ENCODE results near the gene RNF224.
"Not testable (repeated sequence)": the region's sequence is repeated elsewhere in the genome, so short reads cannot be mapped to it uniquely, and the experiment has no call there.

The RNF224 gene

DNA sequence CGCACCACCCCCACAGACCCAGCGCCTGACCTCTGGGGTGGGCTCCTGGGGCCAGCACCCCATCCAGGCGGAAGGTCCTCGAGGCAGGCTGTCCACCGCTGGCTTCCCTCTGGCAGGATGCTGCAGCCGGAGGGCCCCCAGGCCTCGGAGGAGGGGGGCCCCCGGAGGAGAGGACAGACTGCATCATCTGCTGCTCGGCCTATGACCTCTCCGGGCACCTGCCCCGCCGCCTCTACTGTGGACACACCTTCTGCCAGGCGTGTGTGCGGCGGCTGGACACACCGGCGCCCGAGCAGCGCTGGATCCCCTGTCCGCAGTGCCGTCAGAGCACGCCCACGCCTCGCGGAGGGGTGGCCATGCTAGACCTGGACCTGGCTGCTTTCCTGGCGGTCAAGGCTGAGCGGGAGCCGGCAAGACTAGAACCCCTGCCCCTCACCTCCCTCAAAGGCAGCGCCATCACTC, 1.2 kb downstream of the RNF224 start:
- no peak for DNase-seq

DNA sequence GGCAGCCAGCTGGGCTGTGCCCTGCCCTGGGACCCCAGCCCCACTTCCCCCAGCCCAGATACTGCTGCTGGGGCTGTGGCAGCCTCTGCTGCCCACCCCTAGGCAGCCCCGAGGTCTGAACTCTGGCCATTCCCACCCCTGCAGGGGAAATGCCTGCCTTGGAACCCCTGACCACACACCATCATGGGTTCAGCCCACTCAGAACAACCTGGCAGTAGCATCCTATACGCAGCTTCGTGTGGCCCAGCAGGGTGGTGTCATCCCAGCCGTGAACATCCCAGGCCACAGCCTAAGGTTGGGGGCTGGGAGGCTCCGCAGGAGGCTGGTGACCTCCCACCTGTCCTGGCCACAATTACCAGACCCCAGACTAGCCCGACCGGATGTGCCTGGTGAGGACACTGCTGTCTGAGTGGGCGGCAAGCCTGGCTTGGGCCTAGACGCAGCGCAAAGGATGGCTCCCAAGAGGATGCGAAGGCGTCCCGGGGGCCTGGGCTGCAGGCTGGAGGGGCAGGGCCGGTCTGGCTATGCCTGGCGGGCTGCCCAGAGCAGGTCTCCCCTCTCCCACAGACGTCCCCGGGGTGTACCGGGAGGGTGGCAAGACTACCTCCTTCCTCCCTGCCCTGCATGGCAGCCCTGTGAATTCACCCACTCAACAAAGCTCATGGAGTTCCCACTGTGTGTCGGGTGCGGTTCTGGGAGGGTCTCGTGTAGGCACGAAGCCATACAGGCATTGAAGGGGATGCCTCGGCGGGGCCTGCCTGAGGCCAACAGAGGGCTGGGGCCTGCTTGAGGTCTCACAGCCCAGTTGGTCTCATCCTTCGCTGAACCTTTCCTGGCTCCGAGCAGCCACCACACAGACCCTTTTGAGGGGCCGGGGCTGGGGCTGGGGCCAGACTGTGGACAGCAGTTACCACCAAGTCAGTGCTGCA, 1.9 kb downstream of the RNF224 start:
- DNase-seq: no peak

DNA sequence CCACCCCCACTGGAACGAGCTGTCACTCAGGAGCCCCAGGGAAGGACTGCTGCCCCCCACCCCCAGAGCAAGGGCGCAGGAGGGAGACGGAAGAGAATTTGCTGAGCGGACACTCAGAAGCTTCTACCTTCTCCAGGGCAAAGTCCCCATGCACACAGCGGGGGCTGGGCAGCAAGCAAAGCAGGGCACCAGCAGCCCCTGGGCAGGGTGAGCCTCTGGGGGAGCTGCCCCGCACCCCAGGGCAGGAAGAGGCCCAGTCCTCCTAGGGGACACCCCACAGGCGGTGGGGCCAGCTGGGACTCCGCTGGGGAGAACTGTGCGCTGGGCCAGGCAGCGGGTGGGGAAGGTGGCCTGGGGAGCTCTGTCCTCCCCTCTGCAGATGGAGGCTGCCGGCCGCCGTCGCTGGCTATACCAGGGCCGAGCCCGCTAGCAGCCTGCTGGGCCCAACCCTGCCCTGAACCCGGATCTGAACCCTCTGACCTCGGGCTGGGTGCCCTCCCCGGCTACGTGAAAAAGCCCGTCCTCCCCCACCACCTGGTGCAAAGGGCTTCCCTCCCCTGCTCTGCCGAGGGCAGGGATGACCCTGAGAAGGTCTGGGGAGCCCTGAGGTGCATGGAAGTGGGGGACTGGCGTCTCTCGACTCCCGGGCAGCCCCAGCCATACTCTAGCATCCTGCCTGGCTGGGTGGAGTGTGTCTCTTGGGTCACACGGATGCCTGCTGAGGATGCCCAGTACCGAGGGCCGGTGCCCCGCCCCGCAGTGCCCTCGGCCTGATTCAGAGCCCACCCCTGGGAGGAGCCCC, 2.8 kb downstream of the RNF224 start:
- DNase-seq: no peak

DNA sequence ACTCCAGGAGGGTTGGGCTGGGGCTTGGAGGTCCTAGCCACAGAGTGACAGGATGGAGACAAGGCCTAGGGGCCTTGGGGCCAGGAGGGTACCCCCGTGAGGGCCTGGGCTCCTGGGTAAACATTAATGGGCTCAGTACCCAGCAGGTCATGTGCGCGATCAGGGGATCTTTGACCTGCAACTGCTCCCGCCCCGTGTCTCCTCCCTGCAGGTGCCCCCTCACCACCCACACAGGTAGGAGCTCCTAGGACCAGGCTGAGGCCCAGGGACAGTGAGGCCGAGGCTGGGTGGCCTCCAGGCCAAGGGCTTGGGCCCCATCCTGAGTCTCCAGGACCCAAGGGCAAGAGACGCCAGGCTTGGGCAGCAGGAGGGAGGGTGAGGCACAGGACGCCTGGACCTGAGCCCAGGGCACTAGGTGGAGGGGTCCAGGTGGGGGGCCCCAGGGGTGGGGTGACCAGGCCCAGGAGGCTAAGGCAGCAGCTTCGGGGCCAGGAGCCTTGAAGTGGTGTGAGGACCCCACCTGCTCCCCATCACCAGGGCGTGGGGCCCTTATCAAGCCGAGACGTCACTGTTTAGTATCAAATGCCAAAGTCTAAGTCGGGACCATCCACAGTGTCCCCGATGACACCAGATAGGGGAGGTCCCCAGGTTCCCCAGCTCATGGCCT, 3.5 kb downstream of the RNF224 start, which contains the start of gene SLC34A3:
TSS of gene SLC34A3 (plus strand) at position 197 of the 667 bp plus-strand sequence. CDS start 802 bp downstream, outside the sequence.
- DNase-seq: no peak

DNA sequence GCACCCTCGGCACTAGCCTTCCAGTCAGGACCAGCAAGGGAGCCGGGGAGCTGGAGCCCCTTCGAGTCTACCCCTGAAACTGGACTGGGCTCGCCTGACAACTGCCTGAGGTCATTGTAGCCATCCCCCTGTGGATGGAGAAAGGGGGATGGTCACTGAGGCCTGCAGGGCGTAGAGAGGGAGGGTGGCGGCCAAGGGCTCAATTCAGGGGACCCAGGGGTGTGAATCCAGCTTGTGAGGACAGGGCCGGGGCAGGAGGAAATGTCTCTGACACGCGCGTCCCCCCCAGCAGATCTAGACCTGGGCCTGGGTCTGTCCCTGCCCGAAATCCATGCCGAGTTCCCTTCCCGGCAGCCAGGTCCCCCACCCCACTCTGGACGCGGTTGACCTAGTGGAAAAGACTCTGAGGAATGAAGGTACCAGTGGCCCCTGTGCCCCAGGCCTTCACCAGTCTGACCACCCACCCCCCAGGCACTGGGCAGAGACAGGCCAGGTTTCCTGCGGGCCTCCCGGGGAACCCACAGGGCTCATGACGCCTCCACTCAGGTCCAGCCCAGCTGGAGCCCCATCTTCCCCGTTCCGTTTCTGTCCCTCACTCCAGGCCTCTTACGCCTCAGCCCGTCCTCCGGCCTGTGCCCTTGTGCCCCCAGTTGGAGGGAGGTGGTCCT, 4.2 kb downstream of the RNF224 start:
- no peak for DNase-seq

DNA sequence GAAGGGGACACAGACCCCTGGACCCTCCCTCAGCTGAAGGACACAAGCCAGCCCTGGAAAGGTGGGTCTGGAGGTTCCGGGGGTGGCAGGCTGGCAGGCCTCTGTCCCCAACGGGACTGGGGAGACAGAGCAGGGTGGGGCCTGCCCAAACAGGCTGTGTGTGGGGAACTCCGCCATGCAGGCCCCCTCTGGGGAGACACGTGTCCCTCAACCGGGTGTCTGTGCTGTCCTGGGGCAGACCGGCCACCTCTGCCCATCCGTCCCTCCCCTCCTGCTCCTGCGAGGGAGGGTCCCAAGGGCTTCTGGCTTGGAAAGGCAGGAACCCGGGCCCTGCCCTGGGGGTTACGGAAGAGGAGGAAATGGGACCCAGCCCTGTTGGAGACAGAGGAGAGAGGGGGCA, 4.8 kb downstream of the RNF224 start:
- DNase-seq: no peak

DNA sequence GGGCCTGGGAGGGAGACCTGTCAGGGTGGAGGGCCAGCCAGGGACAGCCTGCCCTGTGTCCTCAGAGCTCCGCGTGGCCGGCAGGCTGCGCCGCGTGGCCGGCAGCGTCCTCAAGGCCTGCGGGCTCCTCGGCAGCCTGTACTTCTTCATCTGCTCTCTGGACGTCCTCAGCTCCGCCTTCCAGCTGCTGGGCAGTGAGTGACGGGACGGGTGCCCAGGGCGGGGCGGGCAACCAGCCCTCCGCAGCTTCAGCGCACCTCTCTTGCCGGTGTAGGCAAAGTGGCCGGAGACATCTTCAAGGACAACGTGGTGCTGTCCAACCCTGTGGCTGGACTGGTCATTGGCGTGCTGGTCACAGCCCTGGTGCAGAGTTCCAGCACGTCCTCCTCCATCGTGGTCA, 5.2 kb downstream of the RNF224 start:
- DNase-seq: no peak

DNA sequence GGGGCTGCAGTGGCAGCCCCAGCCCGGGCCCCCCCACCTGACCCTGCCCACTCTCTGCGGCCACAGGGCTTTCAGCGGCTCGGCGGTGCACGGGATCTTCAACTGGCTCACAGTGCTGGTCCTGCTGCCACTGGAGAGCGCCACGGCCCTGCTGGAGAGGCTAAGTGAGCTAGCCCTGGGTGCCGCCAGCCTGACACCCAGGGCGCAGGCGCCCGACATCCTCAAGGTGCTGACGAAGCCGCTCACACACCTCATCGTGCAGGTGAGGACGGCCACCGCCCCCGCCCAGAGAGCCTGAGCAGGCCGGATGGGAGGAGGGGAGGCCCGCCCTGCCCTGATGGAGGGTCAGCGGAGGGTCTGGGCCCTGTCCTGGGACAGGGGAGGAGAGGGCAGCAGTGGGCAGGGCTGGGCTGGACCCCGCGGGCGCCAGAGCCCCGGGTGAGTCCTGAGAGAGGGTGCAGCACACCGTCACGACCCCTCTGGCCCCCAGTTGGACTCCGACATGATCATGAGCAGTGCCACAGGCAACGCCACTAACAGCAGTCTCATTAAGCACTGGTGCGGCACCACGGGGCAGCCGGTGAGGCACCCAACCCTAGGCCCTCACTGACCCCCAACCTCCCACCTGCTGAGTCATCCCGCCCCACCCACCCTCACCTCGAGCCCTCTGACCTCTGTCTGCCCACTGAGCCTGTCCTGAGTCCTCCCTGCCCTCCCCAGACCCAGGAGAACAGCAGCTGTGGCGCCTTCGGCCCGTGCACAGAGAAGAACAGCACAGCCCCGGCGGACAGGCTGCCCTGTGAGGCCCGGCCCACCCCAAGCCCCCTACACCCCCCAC, 6.1 kb downstream of the RNF224 start:
- DNase-seq: no peak

DNA sequence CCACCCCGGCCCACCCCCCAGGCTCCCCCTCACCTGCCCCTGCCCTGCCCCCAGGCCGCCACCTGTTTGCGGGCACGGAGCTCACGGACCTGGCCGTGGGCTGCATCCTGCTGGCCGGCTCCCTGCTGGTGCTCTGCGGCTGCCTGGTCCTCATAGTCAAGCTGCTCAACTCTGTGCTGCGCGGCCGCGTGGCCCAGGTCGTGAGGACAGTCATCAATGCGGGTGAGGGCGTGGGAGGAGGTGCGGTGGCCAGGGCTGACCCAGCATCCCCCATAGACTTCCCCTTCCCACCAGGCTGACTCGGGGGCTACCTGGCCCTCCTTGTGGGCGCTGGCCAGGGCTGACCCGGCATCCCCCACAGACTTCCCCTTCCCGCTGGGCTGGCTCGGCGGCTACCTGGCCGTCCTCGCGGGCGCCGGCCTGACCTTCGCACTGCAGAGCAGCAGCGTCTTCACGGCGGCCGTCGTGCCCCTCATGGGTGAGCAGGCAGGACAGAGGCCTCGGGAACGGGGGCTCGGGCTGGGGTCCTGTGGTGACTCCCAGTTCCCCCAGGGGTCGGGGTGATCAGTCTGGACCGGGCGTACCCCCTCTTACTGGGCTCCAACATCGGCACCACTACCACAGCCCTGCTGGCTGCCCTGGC, 6.9 kb downstream of the RNF224 start:
- no peak for DNase-seq

DNA sequence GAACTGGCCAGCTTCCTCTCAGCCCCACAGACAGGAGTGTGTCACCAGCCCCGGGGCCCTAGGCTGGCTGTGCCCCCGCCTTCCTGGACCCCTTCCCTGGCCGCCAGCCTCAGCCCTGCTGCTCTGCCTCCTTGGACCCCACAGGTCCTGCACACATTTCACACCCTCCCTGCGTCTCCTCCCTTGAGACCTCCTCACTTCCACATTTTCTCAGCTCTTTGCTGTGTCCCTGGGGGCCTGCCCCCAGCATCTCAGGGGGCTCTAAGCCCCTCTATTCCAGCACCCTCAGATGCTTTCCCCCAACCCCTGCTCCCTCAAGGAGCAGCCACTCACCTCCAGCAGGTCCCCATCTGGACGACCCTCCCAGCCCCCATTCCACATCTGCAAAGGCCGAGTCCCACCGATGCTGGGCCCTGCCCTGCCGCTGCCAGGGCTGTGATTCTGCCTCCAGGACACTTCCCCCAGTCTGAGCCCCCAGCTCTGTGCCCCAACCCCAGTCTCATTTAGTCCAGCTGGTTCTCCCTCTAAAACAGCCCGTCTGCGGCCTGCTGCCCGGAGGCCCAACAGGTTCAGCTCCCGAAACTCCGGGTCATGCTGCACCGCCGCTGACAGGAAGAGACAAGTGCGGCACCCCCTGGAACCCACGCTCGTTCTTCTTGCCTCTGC, 7.6 kb downstream of the RNF224 start:
- DNase-seq: no peak

DNA sequence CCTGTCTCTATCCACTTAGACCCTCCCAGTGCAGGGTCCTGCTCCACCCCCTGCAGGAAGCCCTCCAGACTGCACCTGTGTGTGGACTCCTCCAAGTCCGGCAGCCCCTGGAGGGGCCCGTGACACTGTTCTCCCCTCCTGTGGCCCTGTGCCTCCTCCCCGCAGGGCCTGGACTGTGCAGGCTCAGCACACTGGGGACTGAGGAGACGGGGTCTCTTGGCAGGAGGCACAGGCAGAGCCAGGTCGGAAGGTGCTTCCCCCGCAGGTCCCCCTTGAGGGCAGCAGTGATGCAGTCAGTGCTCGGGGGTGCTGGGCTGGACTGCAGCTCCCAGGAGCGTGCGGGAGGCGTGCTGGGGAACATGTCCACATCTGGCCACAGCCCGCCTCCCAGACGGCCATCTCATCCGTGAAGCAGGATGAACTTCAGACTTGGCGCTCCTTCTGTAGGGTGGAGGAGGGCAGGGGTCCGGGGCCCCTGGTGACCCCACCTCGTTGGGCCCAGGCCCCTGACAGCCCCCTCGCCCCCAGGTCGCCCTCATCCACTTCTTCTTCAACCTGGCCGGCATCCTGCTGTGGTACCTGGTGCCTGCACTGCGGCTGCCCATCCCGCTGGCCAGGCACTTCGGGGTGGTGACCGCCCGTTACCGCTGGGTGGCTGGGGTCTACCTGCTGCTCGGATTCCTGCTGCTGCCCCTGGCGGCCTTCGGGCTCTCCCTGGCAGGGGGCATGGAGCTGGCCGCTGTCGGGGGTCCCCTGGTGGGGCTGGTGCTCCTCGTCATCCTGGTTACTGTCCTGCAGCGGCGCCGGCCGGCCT, 8.3 kb downstream of the RNF224 start:
- DNase-seq: no peak

DNA sequence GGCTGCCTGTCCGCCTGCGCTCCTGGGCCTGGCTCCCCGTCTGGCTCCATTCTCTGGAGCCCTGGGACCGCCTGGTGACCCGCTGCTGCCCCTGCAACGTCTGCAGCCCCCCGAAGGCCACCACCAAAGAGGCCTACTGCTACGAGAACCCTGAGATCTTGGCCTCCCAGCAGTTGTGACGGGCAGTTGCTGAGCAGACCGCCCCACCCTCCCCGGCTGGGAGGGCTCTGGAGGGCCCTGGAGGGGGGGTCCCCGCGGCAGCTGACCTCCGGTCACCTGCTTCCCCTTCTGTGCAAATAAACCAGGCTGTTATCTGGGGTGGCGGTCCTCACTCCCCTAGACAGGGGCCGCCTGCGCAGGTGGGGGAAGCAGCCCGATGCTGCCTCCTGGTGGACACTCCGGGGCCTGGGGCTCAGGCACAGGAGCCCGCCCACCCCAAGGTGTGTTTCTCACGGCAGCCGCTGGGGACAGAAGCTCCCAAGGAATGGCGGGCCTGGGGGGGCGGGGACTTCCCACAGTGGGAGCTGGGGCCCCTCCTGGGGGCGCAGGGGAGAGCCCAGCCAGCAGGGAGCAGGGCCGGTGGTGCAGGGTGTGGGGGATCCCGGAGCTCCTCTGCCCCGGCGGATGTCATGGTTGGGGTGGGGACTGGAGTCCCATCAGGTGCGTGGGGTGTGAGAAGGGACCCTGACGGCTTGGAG, 9.1 kb downstream of the RNF224 start:
- peak; percentile 92 for DNase-seq

DNA sequence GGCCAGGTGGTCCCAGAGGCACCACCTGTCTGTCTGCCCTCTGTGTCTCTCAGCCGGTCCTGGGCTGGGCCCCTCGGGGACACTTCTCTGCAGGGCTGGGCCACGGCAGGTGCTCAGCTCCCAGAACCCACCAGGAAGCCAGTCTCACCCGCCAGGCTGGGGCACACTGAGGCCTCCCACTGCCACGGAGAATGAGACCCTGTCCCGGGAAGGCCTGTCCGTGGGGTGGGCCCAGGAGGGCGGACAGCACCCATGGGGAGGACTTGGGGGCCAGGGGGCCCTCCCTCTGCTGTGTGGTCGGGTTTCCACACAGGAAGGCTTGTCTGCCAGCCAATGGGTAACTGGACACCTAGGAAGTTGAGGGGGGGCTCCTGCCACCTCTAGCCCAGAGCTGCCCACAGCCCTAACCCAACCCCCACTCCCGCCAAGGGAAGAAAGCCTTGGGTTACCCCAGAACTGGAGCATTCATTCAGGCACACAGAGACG, 9.7 kb downstream of the RNF224 start:
- no peak for DNase-seq

DNA sequence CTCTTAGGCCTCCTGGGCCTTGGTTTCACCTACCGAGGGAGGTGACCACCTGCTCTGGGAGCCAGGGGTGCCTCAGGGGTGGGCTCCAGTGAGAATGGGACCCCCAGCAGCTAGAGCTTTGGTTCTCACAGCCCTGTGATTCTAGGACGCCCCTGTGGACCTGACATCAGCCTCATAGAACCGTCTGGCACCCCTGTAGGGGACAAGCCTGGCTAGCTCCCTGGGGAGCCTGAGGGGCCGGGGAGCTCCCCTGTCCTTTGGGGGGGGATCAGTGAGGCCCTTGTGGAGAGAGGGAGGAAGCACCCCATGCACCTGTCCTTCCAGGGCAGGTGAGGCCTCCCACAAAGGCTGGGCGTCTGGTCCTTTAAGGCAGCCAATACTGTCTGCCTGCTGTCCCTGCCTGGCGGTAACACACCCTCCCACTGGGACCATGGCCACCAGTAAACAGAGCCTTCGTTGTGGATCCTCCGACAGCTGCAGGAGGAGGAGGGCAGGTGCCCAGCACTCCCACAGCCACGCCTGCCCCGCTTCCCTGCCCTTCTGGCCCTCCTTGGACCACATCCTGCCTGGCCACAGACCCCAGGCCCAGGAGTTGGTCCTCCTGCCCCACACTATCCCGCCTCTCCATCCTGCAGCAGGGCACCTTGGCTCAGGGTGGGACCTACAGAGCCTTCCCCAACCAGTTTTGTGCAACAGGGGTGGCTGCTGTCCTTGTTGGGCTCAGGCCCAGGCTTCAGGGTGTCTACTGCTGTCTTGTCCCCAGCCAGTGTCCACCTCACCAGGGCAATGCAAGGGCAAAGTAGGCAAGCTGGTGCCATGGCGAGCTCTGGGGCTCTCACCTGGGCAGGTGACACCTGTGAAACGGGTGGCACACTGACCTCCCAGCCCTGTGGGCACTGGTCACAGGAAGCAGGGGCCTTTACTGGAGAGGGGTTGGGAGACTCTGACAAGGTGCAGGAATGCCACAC, 10.7 kb downstream of the RNF224 start:
- DNase-seq: no peak

DNA sequence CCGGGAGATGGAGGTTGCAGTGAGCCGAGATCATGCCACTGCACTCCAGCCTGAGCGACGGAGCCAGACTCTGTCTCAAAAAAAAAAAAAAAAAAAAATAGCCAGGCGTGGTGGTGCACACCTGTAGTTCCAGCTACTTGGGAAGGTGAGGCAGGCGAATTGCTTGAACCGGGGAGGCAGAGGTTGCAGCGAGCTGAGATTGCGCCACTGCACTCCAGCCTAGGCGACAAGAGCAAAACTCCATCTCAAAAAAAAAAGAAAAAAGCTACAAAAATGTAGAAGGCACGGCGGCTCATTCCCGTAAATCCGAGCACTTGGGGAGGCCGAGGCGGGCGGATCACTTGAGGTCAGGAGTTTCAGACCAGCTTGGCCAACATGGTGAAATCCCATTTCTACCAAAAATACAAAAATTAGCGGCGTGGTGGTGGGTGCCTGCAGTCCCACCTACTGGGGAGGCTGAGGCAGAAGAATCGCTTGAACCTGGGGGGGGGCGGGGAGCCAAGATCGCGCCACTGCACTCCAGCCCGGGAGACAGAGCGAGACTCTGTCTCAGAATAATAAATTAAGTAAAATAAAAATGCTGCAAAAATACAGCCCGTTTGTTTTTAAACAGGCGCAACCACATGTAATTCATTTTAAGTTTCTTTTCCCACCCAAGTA, 12.4 kb downstream of the RNF224 start:
- DNase-seq: not testable (repeated sequence)

DNA sequence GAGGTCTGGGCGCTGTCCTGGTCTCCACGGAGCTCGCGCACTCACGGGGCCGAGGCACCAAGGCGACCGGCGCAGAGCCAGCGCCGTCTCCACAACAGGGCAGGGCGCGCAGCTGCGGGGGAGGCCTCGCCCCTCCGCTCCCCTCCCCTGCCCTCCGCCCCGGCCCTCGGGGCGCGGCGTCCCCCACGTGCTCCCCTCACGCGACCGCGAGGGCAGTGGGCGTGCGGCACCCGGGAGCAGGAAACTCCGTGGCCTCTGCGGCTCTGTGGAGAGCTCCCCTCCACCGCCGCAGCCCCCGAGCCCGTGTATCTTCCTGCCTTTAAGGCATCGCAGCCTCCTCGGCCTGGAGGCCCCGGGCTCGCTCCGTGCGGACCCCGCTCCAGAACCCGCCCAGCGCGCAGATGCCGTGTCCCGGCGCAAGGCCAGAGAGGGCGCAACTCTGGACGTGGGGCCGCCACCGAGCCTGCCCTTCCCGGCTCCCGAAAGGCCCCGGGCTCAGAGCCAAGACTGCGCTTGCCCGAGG, 13.1 kb downstream of the RNF224 start:
- peak; percentile 75 for DNase-seq
